ENCODE data around the gene CDH11. TPM values are rescaled to one million over a fixed set of nuclear protein-coding genes. Genes with fewer than 3 reads are reported as not detected.

Gene CDH11
- total and polyA plus RNA-seq, 10 of the 15 experiments (the other 5 are each of a cell fraction or from before 2014, with no cell fraction given): 0.31 to 9.7 (median 0.87) TPM

DNA sequence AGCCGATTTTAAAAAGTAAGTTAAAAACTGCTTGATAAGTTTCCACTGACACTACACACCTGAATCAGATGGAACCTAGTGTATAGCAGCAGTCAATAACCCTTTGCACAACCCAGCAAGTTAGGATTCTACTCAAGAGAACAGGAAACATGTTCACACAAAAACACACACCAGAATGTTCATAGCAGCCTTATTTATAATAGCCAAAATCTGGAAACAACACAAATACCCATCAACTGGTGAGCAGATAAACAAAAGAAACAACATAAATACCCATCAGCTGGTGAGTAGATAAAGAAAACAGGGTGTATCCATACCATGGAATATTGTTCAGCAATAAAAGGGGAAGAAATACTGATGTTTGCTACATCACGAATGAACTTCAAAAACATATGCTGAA, 2.7 kb upstream of the CDH11 start (continued):
- TF ChIP-seq SMC3 (IDR thresholded peaks at IDR 0.05; ENCODE audit: borderline replicate concordance, low read length) (no peak), ATF7 (IDR thresholded peaks at IDR 0.05; ENCODE audit: low read depth) (no peak)

DNA sequence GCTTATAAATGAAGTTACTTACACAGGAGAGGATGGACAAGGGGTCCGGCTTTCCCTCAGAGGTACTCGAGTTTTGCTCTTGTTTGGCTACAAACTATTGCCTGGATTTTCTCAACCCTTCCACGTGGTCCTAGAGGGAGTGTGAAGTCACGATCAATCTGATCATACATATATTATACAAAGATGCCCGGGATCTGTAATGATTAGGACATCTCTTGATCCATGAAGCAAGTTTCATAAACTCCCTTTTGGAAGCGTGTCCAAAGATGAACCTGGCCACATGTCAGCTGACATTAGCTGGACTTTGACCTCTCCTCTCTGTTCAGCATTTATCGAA, 2.3 kb upstream of the CDH11 start:
- ChIA-PET CTCF (no interaction called here), RAD21 (ENCODE audit: unreplicated experiment) (no interaction called here), POLR2A (no interaction called here), SMC1A (ENCODE audit: uncharacterized antibody, unreplicated experiment) (no interaction called here)
- BruUV-seq (replicated peaks): no TSS peak
- H3K36me3 ChIP-seq (ENCODE audit: control insufficient read depth in 2 of 2, insufficient read depth in 2 of 2, low read length in 1 of 2): no peaks in the 10 kb centered on the region
- no peak overlapping the region for H2AFZ ChIP-seq (ENCODE audit: control insufficient read depth, low read depth, low read length)
- DNase-seq (ENCODE audit: low read depth, low spot score) (no peak), FAIRE-seq (no peak), ATAC-seq (no peak)
- H3K9me3 ChIP-seq (replicated peaks; ENCODE audit: control insufficient read depth, insufficient read depth, low read length): no peaks in the 10 kb centered on the region; the same call in 2 of the 3 replicates
- H3K4me2 ChIP-seq (ENCODE audit: control insufficient read depth, insufficient read depth): no peak overlapping the region
- H3K4me3 ChIP-seq: no peak overlapping the region
- H3K4me1 ChIP-seq (ENCODE audit: control insufficient read depth, insufficient read depth, low read length): no peaks in the 10 kb centered on the region
- TF ChIP-seq IRF4 (IDR thresholded peaks at IDR 0.05; ENCODE audit: low read depth, low read length): no peak
- TF ChIP-seq, protein P1, sequence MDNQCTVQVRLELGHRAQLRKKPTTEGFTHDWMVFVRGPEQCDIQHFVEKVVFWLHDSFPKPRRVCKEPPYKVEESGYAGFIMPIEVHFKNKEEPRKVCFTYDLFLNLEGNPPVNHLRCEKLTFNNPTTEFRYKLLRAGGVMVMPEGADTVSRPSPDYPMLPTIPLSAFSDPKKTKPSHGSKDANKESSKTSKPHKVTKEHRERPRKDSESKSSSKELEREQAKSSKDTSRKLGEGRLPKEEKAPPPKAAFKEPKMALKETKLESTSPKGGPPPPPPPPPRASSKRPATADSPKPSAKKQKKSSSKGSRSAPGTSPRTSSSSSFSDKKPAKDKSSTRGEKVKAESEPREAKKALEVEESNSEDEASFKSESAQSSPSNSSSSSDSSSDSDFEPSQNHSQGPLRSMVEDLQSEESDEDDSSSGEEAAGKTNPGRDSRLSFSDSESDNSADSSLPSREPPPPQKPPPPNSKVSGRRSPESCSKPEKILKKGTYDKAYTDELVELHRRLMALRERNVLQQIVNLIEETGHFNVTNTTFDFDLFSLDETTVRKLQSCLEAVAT (IDR thresholded peaks at IDR 0.05): no peak
- TF ChIP-seq, protein P2, sequence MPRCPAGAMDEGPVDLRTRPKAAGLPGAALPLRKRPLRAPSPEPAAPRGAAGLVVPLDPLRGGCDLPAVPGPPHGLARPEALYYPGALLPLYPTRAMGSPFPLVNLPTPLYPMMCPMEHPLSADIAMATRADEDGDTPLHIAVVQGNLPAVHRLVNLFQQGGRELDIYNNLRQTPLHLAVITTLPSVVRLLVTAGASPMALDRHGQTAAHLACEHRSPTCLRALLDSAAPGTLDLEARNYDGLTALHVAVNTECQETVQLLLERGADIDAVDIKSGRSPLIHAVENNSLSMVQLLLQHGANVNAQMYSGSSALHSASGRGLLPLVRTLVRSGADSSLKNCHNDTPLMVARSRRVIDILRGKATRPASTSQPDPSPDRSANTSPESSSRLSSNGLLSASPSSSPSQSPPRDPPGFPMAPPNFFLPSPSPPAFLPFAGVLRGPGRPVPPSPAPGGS (IDR thresholded peaks at IDR 0.05; ENCODE audit: borderline replicate concordance, insufficient read depth, low read depth, low read length, poor library complexity, severe bottlenecking): no peak
- no peak for TF ChIP-seq IKZF1 (conservative IDR thresholded peaks at IDR 0.05)
- no peak for TF ChIP-seq HDGF (IDR thresholded peaks at IDR 0.05)
- no peak for TF ChIP-seq PAX5 (IDR thresholded peaks at IDR 0.05; ENCODE audit: borderline replicate concordance, low read depth, low read length)
- no peak for TF ChIP-seq ZNF24 (IDR thresholded peaks at IDR 0.05)
- TF ChIP-seq, protein P3, sequence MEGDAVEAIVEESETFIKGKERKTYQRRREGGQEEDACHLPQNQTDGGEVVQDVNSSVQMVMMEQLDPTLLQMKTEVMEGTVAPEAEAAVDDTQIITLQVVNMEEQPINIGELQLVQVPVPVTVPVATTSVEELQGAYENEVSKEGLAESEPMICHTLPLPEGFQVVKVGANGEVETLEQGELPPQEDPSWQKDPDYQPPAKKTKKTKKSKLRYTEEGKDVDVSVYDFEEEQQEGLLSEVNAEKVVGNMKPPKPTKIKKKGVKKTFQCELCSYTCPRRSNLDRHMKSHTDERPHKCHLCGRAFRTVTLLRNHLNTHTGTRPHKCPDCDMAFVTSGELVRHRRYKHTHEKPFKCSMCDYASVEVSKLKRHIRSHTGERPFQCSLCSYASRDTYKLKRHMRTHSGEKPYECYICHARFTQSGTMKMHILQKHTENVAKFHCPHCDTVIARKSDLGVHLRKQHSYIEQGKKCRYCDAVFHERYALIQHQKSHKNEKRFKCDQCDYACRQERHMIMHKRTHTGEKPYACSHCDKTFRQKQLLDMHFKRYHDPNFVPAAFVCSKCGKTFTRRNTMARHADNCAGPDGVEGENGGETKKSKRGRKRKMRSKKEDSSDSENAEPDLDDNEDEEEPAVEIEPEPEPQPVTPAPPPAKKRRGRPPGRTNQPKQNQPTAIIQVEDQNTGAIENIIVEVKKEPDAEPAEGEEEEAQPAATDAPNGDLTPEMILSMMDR (IDR thresholded peaks at IDR 0.05 in 2 of 3, conservative IDR thresholded peaks at IDR 0.05 in 1 of 3; ENCODE audit: control insufficient read depth in 2 of 3, extremely low read depth in 1 of 3, insufficient read depth in 1 of 3, low read depth in 3 of 3, low read length in 3 of 3): no peak
- TF ChIP-seq, protein P4, sequence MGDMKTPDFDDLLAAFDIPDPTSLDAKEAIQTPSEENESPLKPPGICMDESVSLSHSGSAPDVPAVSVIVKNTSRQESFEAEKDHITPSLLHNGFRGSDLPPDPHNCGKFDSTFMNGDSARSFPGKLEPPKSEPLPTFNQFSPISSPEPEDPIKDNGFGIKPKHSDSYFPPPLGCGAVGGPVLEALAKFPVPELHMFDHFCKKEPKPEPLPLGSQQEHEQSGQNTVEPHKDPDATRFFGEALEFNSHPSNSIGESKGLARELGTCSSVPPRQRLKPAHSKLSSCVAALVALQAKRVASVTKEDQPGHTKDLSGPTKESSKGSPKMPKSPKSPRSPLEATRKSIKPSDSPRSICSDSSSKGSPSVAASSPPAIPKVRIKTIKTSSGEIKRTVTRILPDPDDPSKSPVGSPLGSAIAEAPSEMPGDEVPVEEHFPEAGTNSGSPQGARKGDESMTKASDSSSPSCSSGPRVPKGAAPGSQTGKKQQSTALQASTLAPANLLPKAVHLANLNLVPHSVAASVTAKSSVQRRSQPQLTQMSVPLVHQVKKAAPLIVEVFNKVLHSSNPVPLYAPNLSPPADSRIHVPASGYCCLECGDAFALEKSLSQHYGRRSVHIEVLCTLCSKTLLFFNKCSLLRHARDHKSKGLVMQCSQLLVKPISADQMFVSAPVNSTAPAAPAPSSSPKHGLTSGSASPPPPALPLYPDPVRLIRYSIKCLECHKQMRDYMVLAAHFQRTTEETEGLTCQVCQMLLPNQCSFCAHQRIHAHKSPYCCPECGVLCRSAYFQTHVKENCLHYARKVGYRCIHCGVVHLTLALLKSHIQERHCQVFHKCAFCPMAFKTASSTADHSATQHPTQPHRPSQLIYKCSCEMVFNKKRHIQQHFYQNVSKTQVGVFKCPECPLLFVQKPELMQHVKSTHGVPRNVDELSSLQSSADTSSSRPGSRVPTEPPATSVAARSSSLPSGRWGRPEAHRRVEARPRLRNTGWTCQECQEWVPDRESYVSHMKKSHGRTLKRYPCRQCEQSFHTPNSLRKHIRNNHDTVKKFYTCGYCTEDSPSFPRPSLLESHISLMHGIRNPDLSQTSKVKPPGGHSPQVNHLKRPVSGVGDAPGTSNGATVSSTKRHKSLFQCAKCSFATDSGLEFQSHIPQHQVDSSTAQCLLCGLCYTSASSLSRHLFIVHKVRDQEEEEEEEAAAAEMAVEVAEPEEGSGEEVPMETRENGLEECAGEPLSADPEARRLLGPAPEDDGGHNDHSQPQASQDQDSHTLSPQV (IDR thresholded peaks at IDR 0.05): no peak
- TF ChIP-seq NR2F1 (conservative IDR thresholded peaks at IDR 0.05): no peak
- TF ChIP-seq CHD2 (IDR thresholded peaks at IDR 0.05; ENCODE audit: borderline replicate concordance, low read depth, low read length): no peak
- H3K79me2 ChIP-seq (ENCODE audit: control insufficient read depth, insufficient read depth, low read length): no peaks in the 10 kb centered on the region
- 30% methylated on average over 7 of the region's 7 CpGs for WGBS (ENCODE audit: insufficient coverage, insufficient replicate concordance, low lambda C conversion rate, missing lambda C conversion rate)
- no peaks in the 10 kb centered on the region for H4K20me1 ChIP-seq (ENCODE audit: control insufficient read depth, insufficient read depth)
- no peaks in the 10 kb centered on the region; a peak in 1 of 4 replicates for H3K27me3 ChIP-seq (replicated peaks in 1 of 2; ENCODE audit: control insufficient read depth in 2 of 2, insufficient read depth in 2 of 2, low read length in 1 of 2)
- no peak overlapping the region for H3K9ac ChIP-seq (ENCODE audit: control insufficient read depth, insufficient read depth, low read length)
- intact Hi-C loops (cut with micrococcal nuclease; ENCODE audit: unreplicated experiment) (no loop called here), in situ Hi-C loops (cut with MboI) (loop anchor here (25.0 kb wide), 1 partner anchor 1037 kb away; no protein-coding TSS in a partner anchor)
- H3K27ac ChIP-seq (ENCODE audit: control insufficient read depth, insufficient read depth): no peak overlapping the region

Data from GM12878 (cell line).